Right ventricle myocardium inferior (tissue), 1 donor: ENCODE data around the gene ADAMTS2. TPM values are rescaled to one million over a fixed set of nuclear protein-coding genes. Genes with fewer than 3 reads are reported as not detected.
"Not testable (repeated sequence)": the region's sequence is repeated elsewhere in the genome, so short reads cannot be mapped to it uniquely, and the experiment has no call there.

Experiments used
- ATAC-seq: fragments of 200-7000 bp; cut with Tn5 transposase; one replicate; pipeline ENCODE4 v1.9.1; 2020; ENCODE audit warnings: mild to moderate bottlenecking, moderate library complexity
- DNase-seq: peaks from one replicate; pipeline ENCODE4 v3.0.0; 2021; ENCODE audit errors: missing footprints
- intact Hi-C: fragments of 100-400 bp; cut with DNase I; formaldehyde crosslinking; loops from one replicate; pipeline ENCODE4 v1.11.0; 2022
- total RNA-seq: library from RNA; stranded (reverse); fragmentation: NEBNext Ultra II Directional; extraction: Animal tissue kit (Norgen Biotek cat#: 25700); gene quantifications from one replicate; pipeline ENCODE4 v1.2.1, GENCODE V29; 2021
- donor health status: DM: no; HTN: yes; CAD: no; lungs with severe emphysema.

ADAMTS2 gene
- total RNA-seq, 1 donor from 2014 or later: 3.7 TPM

- DNase-seq (peak; percentile 68), ATAC-seq (no peak)
- intact Hi-C loops: no loop called here
Observed at GRCh38 chr5:179292681-179293635, 52.3 kb downstream of the ADAMTS2 start.

DNA sequence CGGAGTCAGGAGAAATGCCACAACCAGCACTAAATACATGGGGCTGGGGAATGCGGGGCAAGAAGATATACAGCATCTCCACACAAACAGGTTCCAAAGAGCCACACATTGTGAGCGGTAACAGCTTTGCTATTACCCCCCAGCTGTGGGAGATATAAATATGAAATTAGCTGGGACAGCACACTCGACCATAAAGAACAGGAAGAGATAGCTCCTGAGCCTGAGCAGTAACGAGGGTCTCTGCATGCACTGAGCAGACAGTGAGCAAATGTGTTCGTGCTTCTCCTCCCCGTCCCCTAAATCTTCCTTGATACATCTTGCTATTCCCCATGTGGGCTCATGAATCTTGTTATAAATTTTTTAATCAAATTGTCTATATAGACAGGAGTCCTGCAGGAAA, 53.1 kb downstream of the ADAMTS2 start:
- intact Hi-C loops: no loop called here

DNA sequence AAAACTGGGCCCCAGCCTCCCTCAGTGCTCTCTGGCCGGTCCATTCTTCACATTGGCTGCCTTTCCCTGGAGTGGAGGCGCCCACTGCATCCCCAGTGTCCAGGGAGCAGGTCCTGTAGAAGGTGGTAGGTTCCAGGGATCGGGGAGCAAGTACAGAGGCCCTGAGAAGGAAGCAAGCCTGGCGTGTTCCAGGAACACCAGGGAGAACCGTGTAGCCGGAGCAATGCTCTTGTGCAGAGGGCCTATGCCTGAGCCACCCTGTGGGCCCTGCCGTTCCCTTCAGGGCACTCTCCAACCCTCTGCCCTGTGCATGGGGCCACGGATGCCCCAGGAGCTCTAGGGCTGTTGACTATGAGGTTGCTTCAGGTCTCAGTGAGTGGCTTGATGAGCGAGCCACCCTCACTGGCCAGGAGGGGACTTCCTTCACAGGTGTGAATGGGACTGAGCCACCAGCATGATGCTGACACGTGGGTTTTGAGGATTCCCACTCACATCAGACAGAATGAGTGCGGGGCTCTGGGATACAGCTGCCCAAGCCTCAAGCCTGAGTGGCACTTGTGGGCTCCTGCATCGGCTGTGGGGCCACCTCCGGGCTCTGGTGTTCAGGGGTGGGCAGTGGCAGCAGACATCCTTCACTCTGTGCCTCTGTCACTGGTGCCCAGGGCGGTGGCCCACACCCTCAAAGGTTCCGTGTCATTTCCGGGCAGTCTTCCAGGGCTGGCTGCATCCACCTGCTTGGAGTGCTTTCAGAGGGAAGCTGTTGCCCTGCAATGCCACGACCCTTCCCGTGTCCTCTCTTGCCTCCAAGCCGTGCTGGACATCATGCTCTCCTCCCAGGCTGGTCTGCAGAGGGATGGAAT, 54.4 kb downstream of the ADAMTS2 start:
- no peak for ATAC-seq
- intact Hi-C loops: no loop called here
- peak; percentile 45 for DNase-seq

More for the DNA sequence above, 53.1 kb downstream of the ADAMTS2 start:
- DNase-seq (no peak), ATAC-seq (no peak)

DNA sequence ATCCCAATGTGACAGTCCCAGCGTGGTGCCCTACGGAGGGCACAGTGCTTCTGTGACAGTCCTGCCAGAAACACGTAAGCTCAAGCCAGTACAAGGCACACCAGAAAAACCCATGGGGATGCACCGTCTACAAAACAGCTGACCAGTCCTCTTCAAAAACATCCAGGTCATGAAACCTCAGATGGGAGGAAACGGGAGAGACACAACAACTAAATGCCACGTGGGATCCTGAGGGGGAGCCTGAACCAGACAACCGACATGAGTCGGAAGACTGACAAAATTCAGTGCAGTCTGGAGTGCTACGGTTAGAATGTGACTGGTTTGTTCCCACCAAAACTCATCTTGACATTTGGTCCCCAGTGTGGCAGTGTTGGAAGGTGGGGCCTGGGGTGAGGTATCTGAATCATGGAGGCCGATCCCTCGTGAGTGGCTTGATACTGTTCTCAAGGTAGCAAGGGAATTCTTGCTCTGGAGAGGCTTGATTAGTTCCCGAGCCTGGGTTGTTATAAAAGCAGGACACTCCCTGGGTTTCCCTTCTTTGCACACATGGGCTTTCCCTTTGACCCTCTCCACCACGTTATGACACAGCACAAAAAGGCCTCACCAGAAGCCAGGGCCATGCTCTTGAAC, 55.4 kb downstream of the ADAMTS2 start:
- no peak for ATAC-seq
- DNase-seq: peak; percentile 32
- intact Hi-C loops: no loop called here

- intact Hi-C loops: no loop called here
- peak; percentile 65 for DNase-seq
- no peak for ATAC-seq
Observed at GRCh38 chr5:179288809-179289185, 56.5 kb downstream of the ADAMTS2 start.

- no peak for ATAC-seq
- intact Hi-C loops: no loop called here
- peak; percentile 39 for DNase-seq
Observed at GRCh38 chr5:179288101-179288808, 57.0 kb downstream of the ADAMTS2 start.

- peak; percentile 52 for DNase-seq
- no peak for ATAC-seq
- intact Hi-C loops: no loop called here
Observed at GRCh38 chr5:179287631-179288030, 57.6 kb downstream of the ADAMTS2 start.

DNA sequence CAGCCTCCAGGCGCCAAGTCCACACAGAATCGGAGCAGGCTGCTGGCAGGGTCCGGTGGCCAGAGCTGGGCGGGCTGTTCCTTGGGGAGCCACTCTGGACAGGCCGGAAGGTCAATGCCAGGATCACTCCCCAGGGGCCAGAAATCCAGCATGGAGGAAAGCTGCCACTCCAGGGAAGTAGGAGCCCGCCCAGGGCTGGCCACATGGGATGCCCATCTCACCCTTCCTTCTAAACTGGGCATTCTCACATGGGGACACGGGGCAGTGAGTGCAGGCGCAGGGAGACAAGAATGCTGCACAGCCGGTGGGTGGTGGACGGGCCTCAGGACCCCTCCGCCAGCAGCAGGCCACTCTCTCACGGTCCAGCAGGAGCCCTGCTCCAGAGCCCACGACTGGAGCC, 58.2 kb downstream of the ADAMTS2 start:
- peak; percentile 26 for DNase-seq
- ATAC-seq: no peak
- intact Hi-C loops: no loop called here

DNA sequence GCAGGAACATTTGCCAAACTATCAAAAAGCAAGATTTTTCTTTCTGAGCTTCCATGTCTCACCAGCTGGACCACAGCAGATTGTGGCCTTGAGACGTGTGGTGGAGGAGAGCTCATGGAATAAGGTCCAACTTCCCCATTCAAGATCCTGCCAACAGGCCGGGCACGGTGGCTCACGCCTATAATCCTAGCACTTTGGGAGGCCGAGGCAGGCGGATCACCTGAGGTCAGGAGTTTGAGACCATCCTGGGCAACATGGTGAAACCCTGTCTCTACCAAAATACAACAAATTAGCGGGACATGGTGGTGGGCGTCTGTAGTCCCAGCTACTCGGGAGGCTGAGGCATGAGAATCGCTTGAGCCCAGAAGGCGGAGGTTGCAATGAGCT, 59.5 kb downstream of the ADAMTS2 start:
- DNase-seq, intact Hi-C loops, ATAC-seq: not testable (repeated sequence)

GRCh38 chr5:179284751-179285631, 60.3 kb downstream of the ADAMTS2 start:
- intact Hi-C loops: no loop called here
- peak; percentile 83 for DNase-seq
- peak; percentile 93 for ATAC-seq

- DNase-seq, ATAC-seq, intact Hi-C loops: not testable (repeated sequence)
Observed at GRCh38 chr5:179283908-179284307, 61.4 kb downstream of the ADAMTS2 start.

DNA sequence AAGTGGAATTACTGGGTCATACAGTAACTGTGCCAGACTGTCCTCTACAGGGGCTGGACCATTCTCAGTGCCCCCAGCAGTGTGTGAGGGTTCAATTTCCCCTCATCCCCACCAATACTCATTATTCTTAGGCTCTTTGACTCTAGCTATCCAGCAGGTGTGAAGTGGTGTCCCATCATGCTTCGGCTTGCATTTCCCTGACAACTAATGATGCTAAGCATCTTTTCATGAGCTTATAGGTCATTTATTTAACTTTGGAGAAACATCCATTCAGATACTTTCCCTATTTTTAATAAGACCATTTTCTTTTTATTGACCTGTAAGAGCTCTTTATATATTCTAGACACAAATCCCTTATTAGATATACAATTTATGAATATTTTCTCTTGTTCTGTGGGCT, 63.6 kb downstream of the ADAMTS2 start:
- ATAC-seq: no peak
- intact Hi-C loops: no loop called here
- no peak for DNase-seq

GRCh38 chr5:179280095-179280490, 65.2 kb downstream of the ADAMTS2 start:
- ATAC-seq (no peak), DNase-seq (peak; percentile 49)
- intact Hi-C loops: no loop called here

GRCh38 chr5:179279347-179280094, 65.7 kb downstream of the ADAMTS2 start:
- ATAC-seq: no peak
- peak; percentile 51 for DNase-seq
- intact Hi-C loops: no loop called here

DNA sequence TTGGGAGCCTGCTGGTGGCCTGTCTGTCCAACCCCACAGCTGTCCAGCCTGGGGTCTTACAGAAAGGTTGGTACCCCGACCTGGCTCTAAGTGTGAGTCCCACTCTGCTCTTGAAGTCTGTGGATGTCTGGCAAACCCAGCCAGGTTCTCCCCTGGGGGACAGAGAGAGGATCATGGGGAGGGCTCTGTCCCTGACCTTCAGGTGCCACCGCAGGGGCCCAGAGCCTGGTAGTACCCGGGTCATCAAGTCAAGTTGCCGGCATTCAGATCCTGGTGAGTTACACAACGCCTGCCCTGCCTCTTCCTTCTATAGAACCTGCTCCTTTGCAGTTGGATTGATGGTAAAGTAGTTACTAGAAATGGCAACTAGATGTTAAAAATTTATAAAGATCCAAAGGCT, 66.7 kb downstream of the ADAMTS2 start:
- intact Hi-C loops: no loop called here
- DNase-seq (peak; percentile 45), ATAC-seq (no peak)

GRCh38 chr5:179278119-179278518, 67.1 kb downstream of the ADAMTS2 start:
- ATAC-seq (no peak), DNase-seq (no peak)

GRCh38 chr5:179276838-179277395, 68.3 kb downstream of the ADAMTS2 start:
- intact Hi-C loops: no loop called here
- no peak for ATAC-seq
- DNase-seq: peak; percentile 27

More at GRCh38 chr5:179278119-179278518, 67.1 kb downstream of the ADAMTS2 start:
- intact Hi-C loops: no loop called here
